Measurements from ENCODE around the gene RNF183. TPM values are rescaled to one million over a fixed set of nuclear protein-coding genes. Genes with fewer than 3 reads are reported as not detected.

Gene RNF183
- total and polyA plus RNA-seq, 8 donors, result 0.43 to 5.6 (median 1.5) TPM; not detected in 2

DNA sequence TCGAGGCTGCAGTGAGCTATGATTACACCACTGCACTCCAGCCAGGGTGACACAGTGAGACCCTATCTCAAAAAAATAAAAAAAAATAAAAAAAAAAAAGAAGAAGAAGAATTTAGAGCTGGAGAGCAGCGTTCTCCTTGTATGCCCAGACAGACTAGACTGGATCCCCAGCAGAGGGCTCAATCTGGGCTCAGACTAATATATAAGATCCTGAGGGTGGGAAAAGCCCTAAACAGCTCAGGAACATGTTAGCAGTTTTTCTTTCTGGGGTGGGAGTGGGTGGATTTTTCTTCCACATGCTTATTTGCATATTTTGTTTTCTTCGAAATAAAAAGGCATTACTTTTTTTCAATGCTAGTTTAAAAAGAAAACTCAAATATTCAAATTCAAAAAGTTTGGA, 45.3 kb upstream of the RNF183 start:
- intact Hi-C loops (cut with DNase I; ENCODE audit: low total_unique reads), result loop anchor here (10.0 kb wide), 1 partner anchor 46 kb away; no protein-coding TSS in a partner anchor
- Histone ChIP-seq H3K4me1 (peaks cover 8 to 41% (median 29%) of the 10 kb centered on the region in 4 donors), H3K4me3 (no peak overlapping the region), H3K27ac (no peak overlapping the region), H3K36me3 (no peaks in the 10 kb centered on the region), H3K9me3 (no peaks in the 10 kb centered on the region), H3K27me3 (peaks cover 0 to 19% (median 0%) of the 10 kb centered on the region in 3 donors)
- TF ChIP-seq POLR2AphosphoS5 (IDR thresholded peaks at IDR 0.05), result no peak
- no peak for TF ChIP-seq EP300 (IDR thresholded peaks at IDR 0.05)
- TF ChIP-seq, protein P1, sequence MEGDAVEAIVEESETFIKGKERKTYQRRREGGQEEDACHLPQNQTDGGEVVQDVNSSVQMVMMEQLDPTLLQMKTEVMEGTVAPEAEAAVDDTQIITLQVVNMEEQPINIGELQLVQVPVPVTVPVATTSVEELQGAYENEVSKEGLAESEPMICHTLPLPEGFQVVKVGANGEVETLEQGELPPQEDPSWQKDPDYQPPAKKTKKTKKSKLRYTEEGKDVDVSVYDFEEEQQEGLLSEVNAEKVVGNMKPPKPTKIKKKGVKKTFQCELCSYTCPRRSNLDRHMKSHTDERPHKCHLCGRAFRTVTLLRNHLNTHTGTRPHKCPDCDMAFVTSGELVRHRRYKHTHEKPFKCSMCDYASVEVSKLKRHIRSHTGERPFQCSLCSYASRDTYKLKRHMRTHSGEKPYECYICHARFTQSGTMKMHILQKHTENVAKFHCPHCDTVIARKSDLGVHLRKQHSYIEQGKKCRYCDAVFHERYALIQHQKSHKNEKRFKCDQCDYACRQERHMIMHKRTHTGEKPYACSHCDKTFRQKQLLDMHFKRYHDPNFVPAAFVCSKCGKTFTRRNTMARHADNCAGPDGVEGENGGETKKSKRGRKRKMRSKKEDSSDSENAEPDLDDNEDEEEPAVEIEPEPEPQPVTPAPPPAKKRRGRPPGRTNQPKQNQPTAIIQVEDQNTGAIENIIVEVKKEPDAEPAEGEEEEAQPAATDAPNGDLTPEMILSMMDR (IDR thresholded peaks at IDR 0.05), result no peak
- no peak for TF ChIP-seq POLR2A (IDR thresholded peaks at IDR 0.05)
- DNase-seq, result no peak
- WGBS, 5 donors, result 85 to 92% (median 87%) methylated on average over 3 of the region's 3 CpGs

DNA sequence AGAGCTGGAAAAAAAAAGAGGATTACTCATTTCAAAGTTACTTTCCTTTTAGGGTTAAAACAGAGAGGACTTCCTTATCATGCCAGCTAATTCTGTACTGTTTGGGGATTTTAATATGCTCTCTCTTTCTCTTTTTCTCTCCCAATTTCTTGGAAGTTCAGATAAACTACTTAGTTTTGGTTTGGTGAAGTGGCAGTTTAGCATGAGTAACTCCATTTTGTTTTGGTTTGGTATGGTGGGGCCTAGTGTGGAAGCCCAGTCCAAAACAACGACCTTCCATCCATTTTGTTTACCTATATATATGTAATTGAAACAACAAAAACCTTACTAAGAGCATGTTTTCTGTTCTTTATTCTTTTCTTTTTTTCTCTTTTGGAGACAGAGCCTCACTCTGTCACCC, 42.5 kb upstream of the RNF183 start:
- Histone ChIP-seq H3K27me3 (peaks cover 0 to 13% (median 0%) of the 10 kb centered on the region in 3 donors), H3K9me3 (no peaks in the 10 kb centered on the region), H3K4me1 (peaks cover 8 to 34% (median 19%) of the 10 kb centered on the region in 4 donors), H3K27ac (no peak overlapping the region), H3K4me3 (no peak overlapping the region), H3K36me3 (no peaks in the 10 kb centered on the region)
- intact Hi-C loops (cut with DNase I; ENCODE audit: low total_unique reads), result loop anchor here (10.0 kb wide), 1 partner anchor 49 kb away; no protein-coding TSS in a partner anchor
- no peak for DNase-seq
- 0 to 70% (median 37%) methylated on average over 1 of the region's 1 CpG for WGBS, 5 donors
- TF ChIP-seq, protein P1 (IDR thresholded peaks at IDR 0.05), result no peak

DNA sequence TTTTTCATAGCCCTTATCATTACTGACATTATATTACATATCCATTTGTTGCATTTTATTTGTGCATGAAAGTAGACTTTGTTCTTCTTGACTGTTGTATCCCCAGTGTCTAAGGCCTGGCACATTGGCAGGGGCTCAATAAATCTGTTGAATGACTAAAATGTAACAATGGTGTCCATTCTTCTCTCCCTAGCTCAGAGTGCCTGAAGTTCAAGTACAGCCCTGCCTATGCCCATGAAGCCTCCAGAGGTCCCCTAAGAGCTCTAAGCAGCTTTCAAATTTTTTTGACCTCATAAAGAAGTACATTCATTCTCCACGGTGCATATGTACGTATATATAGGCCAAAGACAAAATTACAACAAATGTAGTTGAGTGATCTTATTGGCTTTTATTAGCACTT, 42.0 kb upstream of the RNF183 start:
- peaks cover 6 to 33% (median 16%) of the 10 kb centered on the region in 4 donors for H3K4me1 ChIP-seq
- peak overlapping the region in 1 of 5 donors; percentile 77 for H3K27ac ChIP-seq
- no peak overlapping the region for H3K4me3 ChIP-seq
- H3K27me3 ChIP-seq, result peaks cover 0 to 9% (median 0%) of the 10 kb centered on the region in 3 donors
- 45 to 61% (median 55%) methylated on average over 2 of the region's 2 CpGs for WGBS, 5 donors
- peak in 1 of 2 donors; percentile 25 for DNase-seq
- H3K36me3 ChIP-seq, result no peaks in the 10 kb centered on the region
- TF ChIP-seq POLR2AphosphoS5 (IDR thresholded peaks at IDR 0.05) (no peak), POLR2A (IDR thresholded peaks at IDR 0.05) (no peak), EP300 (IDR thresholded peaks at IDR 0.05) (no peak)
- TF ChIP-seq, protein P1 (IDR thresholded peaks at IDR 0.05), result no peak
- H3K9me3 ChIP-seq, result no peaks in the 10 kb centered on the region
- intact Hi-C loops (cut with DNase I; ENCODE audit: low total_unique reads), result loop anchor here (10.0 kb wide), 1 partner anchor 50 kb away; no protein-coding TSS in a partner anchor

DNA sequence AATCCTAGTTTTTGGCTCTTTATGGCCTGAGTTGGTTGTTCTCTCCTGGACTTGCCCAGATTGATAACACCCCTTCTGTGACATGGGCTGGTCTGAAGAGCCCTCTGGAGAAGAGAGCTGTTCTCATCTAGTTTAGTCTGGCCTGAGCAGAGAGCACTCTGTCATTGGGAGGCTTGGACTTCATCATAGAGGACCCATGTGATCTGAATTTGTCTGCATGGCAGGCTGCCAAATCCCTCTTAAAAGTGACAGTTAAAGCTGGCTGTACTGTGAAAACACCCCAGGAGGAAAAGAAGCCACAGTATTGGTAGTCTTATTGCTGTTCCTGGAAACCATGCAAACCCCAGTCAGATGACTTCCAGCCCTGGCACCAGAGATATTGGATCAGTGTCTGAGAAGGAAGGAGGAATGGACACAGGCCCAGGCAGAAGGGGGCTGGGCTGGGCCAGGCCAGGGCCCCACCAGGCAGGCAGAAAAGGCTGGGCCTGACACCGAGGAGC, 40.6 kb upstream of the RNF183 start:
- 25 to 48% (median 26%) methylated on average over 1 of the region's 1 CpG for WGBS, 5 donors
- Histone ChIP-seq H3K27me3 (no peaks in the 10 kb centered on the region), H3K9me3 (no peaks in the 10 kb centered on the region), H3K36me3 (no peaks in the 10 kb centered on the region), H3K27ac (peak overlapping the region in 4 of 5 donors; percentile 45 to 80 (median 75)), H3K4me3 (no peak overlapping the region), H3K4me1 (peaks cover 8 to 35% (median 20%) of the 10 kb centered on the region in 4 donors)
- TF ChIP-seq POLR2A (IDR thresholded peaks at IDR 0.05) (no peak), EP300 (IDR thresholded peaks at IDR 0.05) (no peak), POLR2AphosphoS5 (IDR thresholded peaks at IDR 0.05) (peak; percentile 1 to 54 (median 11))
- peak; percentile 76 to 88 for DNase-seq
- intact Hi-C loops (cut with DNase I; ENCODE audit: low total_unique reads), result loop anchor here (10.0 kb wide), 1 partner anchor 51 kb away; no protein-coding TSS in a partner anchor

Measured in stomach (tissue), 9 donors.